ENCODE measurements around the gene EYS.

The EYS gene

GRCh38 chr6:64155063-64155462, 1552.0 kb downstream of the EYS start:
- no peak for DNase-seq
- CTCF ChIA-PET, result no interaction called here
- Mint-ChIP-seq H3K36me3 (no peaks in the 10 kb centered on the region), H3K9me3 (peaks cover 3% of the 10 kb centered on the region), H3K4me1 (no peaks in the 10 kb centered on the region), H3K4me3 (no peak overlapping the region), H3K27ac (no peak overlapping the region), H3K27me3 (no peaks in the 10 kb centered on the region)

GRCh38 chr6:64146876-64147275, 1560.2 kb downstream of the EYS start:
- no peaks in the 10 kb centered on the region for H3K27me3 Mint-ChIP-seq
- H3K36me3 Mint-ChIP-seq, result no peaks in the 10 kb centered on the region
- H3K27ac Mint-ChIP-seq, result no peak overlapping the region
- no peak overlapping the region for H3K4me3 Mint-ChIP-seq
- H3K9me3 Mint-ChIP-seq, result no peaks in the 10 kb centered on the region
- no peaks in the 10 kb centered on the region for H3K4me1 Mint-ChIP-seq
- DNase-seq, result no peak
- CTCF ChIA-PET, result no interaction called here

GRCh38 chr6:64146094-64146493, 1560.9 kb downstream of the EYS start:
- no peaks in the 10 kb centered on the region for H3K9me3 Mint-ChIP-seq
- no peak overlapping the region for H3K4me3 Mint-ChIP-seq
- H3K36me3 Mint-ChIP-seq, result no peaks in the 10 kb centered on the region
- DNase-seq, result no peak
- no peaks in the 10 kb centered on the region for H3K27me3 Mint-ChIP-seq
- no peak overlapping the region for H3K27ac Mint-ChIP-seq
- CTCF ChIA-PET, result no interaction called here
- no peaks in the 10 kb centered on the region for H3K4me1 Mint-ChIP-seq

- Mint-ChIP-seq H3K27ac (no peak overlapping the region), H3K27me3 (no peaks in the 10 kb centered on the region), H3K4me1 (no peaks in the 10 kb centered on the region), H3K36me3 (no peaks in the 10 kb centered on the region), H3K9me3 (no peaks in the 10 kb centered on the region), H3K4me3 (no peak overlapping the region)
- no peak for DNase-seq
- CTCF ChIA-PET, result no interaction called here
Observed at GRCh38 chr6:64145658-64146057, 1561.4 kb downstream of the EYS start.

- DNase-seq, result no peak
- Mint-ChIP-seq H3K27ac (no peak overlapping the region), H3K9me3 (peaks cover 3% of the 10 kb centered on the region), H3K4me1 (no peaks in the 10 kb centered on the region), H3K27me3 (no peaks in the 10 kb centered on the region), H3K36me3 (no peaks in the 10 kb centered on the region), H3K4me3 (no peak overlapping the region)
- CTCF ChIA-PET, result no interaction called here
Observed at GRCh38 chr6:64143101-64143500, 1563.9 kb downstream of the EYS start.

- DNase-seq, result no peak
- no peaks in the 10 kb centered on the region for H3K4me1 Mint-ChIP-seq
- CTCF ChIA-PET, result no interaction called here
- H3K27ac Mint-ChIP-seq, result no peak overlapping the region
- no peak overlapping the region for H3K4me3 Mint-ChIP-seq
- H3K36me3 Mint-ChIP-seq, result no peaks in the 10 kb centered on the region
- H3K9me3 Mint-ChIP-seq, result peaks cover 6% of the 10 kb centered on the region
- H3K27me3 Mint-ChIP-seq, result no peaks in the 10 kb centered on the region
Observed at GRCh38 chr6:64141680-64142079, 1565.3 kb downstream of the EYS start.

GRCh38 chr6:64128301-64129024, 1578.6 kb downstream of the EYS start:
- CTCF ChIA-PET, result no interaction called here
- Mint-ChIP-seq H3K27me3 (no peaks in the 10 kb centered on the region), H3K4me1 (no peaks in the 10 kb centered on the region)

GRCh38 chr6:64123761-64124633, 1583.0 kb downstream of the EYS start:
- DNase-seq, result no peak
- no peaks in the 10 kb centered on the region for H3K36me3 Mint-ChIP-seq
- CTCF ChIA-PET, result interaction anchor here (1.0 kb wide), 1 partner anchor 117 kb away, joined by 3 read pairs; no protein-coding TSS in a partner anchor
- H3K9me3 Mint-ChIP-seq, result no peaks in the 10 kb centered on the region
- no peaks in the 10 kb centered on the region for H3K27me3 Mint-ChIP-seq
- H3K4me1 Mint-ChIP-seq, result no peaks in the 10 kb centered on the region
- no peak overlapping the region for H3K4me3 Mint-ChIP-seq
- H3K27ac Mint-ChIP-seq, result no peak overlapping the region

More at GRCh38 chr6:64128301-64129024, 1578.6 kb downstream of the EYS start:
- Mint-ChIP-seq H3K9me3 (peaks cover 2% of the 10 kb centered on the region), H3K36me3 (no peaks in the 10 kb centered on the region), H3K27ac (no peak overlapping the region), H3K4me3 (no peak overlapping the region)
- no peak for DNase-seq

GRCh38 chr6:64122712-64123375, 1584.2 kb downstream of the EYS start:
- Mint-ChIP-seq H3K4me1 (no peaks in the 10 kb centered on the region), H3K27ac (no peak overlapping the region), H3K4me3 (no peak overlapping the region), H3K9me3 (no peaks in the 10 kb centered on the region), H3K36me3 (no peaks in the 10 kb centered on the region), H3K27me3 (no peaks in the 10 kb centered on the region)
- DNase-seq, result no peak
- CTCF ChIA-PET, result no interaction called here

GRCh38 chr6:64121011-64121565, 1585.9 kb downstream of the EYS start:
- H3K4me1 Mint-ChIP-seq, result no peaks in the 10 kb centered on the region
- H3K27ac Mint-ChIP-seq, result no peak overlapping the region
- H3K9me3 Mint-ChIP-seq, result no peaks in the 10 kb centered on the region
- no peak overlapping the region for H3K4me3 Mint-ChIP-seq
- H3K27me3 Mint-ChIP-seq, result no peaks in the 10 kb centered on the region
- no peak for DNase-seq
- CTCF ChIA-PET, result no interaction called here
- no peaks in the 10 kb centered on the region for H3K36me3 Mint-ChIP-seq

- no peaks in the 10 kb centered on the region for H3K4me1 Mint-ChIP-seq
- H3K4me3 Mint-ChIP-seq, result no peak overlapping the region
- CTCF ChIA-PET, result no interaction called here
- H3K9me3 Mint-ChIP-seq, result peaks cover 4% of the 10 kb centered on the region
- no peak for DNase-seq
- H3K27me3 Mint-ChIP-seq, result no peaks in the 10 kb centered on the region
- H3K36me3 Mint-ChIP-seq, result no peaks in the 10 kb centered on the region
- H3K27ac Mint-ChIP-seq, result no peak overlapping the region
Observed at GRCh38 chr6:64113704-64114103, 1593.3 kb downstream of the EYS start.

GRCh38 chr6:64104051-64104450, 1603.0 kb downstream of the EYS start:
- H3K9me3 Mint-ChIP-seq, result peaks cover 5% of the 10 kb centered on the region
- no peaks in the 10 kb centered on the region for H3K27me3 Mint-ChIP-seq
- no peak overlapping the region for H3K27ac Mint-ChIP-seq
- DNase-seq, result no peak
- H3K4me1 Mint-ChIP-seq, result no peaks in the 10 kb centered on the region
- no peaks in the 10 kb centered on the region for H3K36me3 Mint-ChIP-seq
- no peak overlapping the region for H3K4me3 Mint-ChIP-seq
- CTCF ChIA-PET, result no interaction called here

GRCh38 chr6:64103480-64103879, 1603.5 kb downstream of the EYS start:
- CTCF ChIA-PET, result no interaction called here
- Mint-ChIP-seq H3K9me3 (peaks cover 6% of the 10 kb centered on the region), H3K27ac (no peak overlapping the region), H3K36me3 (no peaks in the 10 kb centered on the region), H3K4me3 (no peak overlapping the region), H3K4me1 (no peaks in the 10 kb centered on the region), H3K27me3 (no peaks in the 10 kb centered on the region)
- DNase-seq, result no peak

GRCh38 chr6:64100702-64101303, 1606.2 kb downstream of the EYS start:
- no peak for DNase-seq
- H3K9me3 Mint-ChIP-seq, result peaks cover 7% of the 10 kb centered on the region
- H3K4me1 Mint-ChIP-seq, result no peaks in the 10 kb centered on the region
- no peak overlapping the region for H3K27ac Mint-ChIP-seq
- no peaks in the 10 kb centered on the region for H3K36me3 Mint-ChIP-seq
- no peak overlapping the region for H3K4me3 Mint-ChIP-seq
- no peaks in the 10 kb centered on the region for H3K27me3 Mint-ChIP-seq
- CTCF ChIA-PET, result no interaction called here

Measured in activated naive CD4-positive, alpha-beta T cell treated with anti-CD3 and anti-CD28 coated beads, Interleukin-2, amount 10 ng/mL, durations not matched to agents 7 days and 5 days (primary cell).